Activated naive CD8-positive, alpha-beta T cell treated with anti-CD3 and anti-CD28 coated beads for 36 hours (primary cell): Measurements from ENCODE around the gene VAMP1. TPM values are rescaled to one million over a fixed set of nuclear protein-coding genes. Genes with fewer than 3 reads are reported as not detected.
A peak's percentile ranks its signal among the peaks of the same experiment; 100 is the strongest.

ENCODE experiments used
- DNase-seq: peaks from one replicate; pipeline ENCODE4 v3.0.0; 2021
- H3K27ac Mint-ChIP-seq: one replicate; pipeline ENCODE4 v1.8.0; 2022; ENCODE audit warnings: mild to moderate bottlenecking, moderate library complexity, mixed read lengths
- H3K27me3 Mint-ChIP-seq: one replicate; pipeline ENCODE4 v1.8.0; 2022; ENCODE audit warnings: mild to moderate bottlenecking, mixed read lengths
- H3K36me3 Mint-ChIP-seq: one replicate; pipeline ENCODE4 v1.8.0; 2021; ENCODE audit warnings: mild to moderate bottlenecking, mixed read lengths
- H3K4me1 Mint-ChIP-seq: one replicate; pipeline ENCODE4 v1.8.0; 2021; ENCODE audit warnings: mixed read lengths
- H3K4me3 Mint-ChIP-seq: one replicate; pipeline ENCODE4 v1.8.0; 2022; ENCODE audit warnings: mild to moderate bottlenecking, moderate library complexity, mixed read lengths
- H3K9me3 Mint-ChIP-seq: one replicate; pipeline ENCODE4 v1.8.0; 2022; ENCODE audit warnings: mixed read lengths
- total RNA-seq, 2 experiments: library from RNA; stranded (reverse); gene quantifications; one replicate each; pipeline ENCODE4 v1.2.3, GENCODE V29; 2021

The VAMP1 gene
- total RNA-seq, 2 experiments from 2014 or later = 34.8 to 35.7 TPM

DNA sequence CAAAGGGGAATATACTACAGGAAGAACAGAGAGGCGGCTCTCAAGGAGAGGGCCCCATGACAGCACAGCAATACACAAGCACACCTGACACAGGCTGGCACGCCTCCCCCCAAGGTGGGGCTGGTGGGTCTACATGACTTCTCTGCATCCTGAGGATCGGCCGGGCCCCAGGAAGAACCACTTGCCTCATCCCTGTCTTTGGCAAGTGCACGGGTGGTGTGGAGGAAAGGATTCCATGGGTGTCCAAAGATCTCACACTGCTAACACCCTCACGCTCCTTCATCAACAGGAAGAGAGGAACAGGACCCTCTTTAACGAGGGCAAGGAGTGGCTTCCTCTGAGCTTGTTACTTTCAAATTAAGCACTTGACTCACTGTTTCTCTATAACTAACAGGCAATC, 7.3 kb downstream of the VAMP1 start:
- peak overlapping the region; percentile 93 for H3K27ac Mint-ChIP-seq
- H3K9me3 Mint-ChIP-seq = peaks cover 5% of the 10 kb centered on the region
- peaks cover 95% of the 10 kb centered on the region for H3K36me3 Mint-ChIP-seq

DNA sequence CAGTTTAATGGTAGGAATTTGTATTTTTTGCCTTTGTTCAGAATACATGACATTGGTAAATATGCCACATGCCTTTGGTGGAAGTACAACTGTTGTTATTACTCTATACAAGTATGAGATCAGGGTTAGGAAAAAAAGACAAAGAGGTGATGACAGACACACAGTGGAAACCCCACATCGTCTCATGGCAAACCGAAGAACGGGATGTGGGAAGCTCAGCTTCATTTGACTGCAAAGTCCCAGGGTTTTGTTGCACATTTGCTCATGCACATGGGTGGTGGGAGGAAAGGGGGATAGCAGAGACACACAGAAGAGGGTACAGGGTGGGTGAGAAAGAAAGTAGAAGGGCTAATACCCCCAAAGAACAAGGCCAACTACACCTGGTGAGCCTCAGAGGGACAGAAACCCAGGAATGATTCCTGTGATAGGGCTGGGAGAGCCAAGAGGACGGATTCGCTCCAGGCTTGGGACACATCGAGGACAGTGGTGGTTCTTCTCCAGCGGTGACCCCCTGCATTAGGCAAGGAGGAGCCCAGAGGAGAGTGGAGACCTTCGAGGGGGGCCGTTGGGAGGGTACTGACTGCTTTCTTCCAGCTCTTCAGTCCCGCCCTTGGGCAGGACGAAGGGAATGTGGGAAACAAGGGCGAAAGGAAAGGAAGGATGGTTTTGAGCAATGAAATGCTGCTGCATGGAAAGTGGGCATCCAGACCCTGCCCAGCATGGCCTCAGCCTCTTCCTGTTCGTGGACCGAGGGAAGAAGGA, 8.1 kb downstream of the VAMP1 start:
- Mint-ChIP-seq H3K4me1 (peaks cover 84% of the 10 kb centered on the region), H3K27me3 (no peaks in the 10 kb centered on the region), H3K4me3 (peak overlapping the region; percentile 84), H3K36me3 (peaks cover 95% of the 10 kb centered on the region), H3K9me3 (peaks cover 5% of the 10 kb centered on the region), H3K27ac (peak overlapping the region; percentile 93)
- peak; percentile 63 for DNase-seq

More for the DNA sequence above, 7.3 kb downstream of the VAMP1 start:
- Mint-ChIP-seq H3K4me1 (peaks cover 88% of the 10 kb centered on the region), H3K4me3 (peak overlapping the region; percentile 84), H3K27me3 (no peaks in the 10 kb centered on the region)
- DNase-seq = peak; percentile 30

DNA sequence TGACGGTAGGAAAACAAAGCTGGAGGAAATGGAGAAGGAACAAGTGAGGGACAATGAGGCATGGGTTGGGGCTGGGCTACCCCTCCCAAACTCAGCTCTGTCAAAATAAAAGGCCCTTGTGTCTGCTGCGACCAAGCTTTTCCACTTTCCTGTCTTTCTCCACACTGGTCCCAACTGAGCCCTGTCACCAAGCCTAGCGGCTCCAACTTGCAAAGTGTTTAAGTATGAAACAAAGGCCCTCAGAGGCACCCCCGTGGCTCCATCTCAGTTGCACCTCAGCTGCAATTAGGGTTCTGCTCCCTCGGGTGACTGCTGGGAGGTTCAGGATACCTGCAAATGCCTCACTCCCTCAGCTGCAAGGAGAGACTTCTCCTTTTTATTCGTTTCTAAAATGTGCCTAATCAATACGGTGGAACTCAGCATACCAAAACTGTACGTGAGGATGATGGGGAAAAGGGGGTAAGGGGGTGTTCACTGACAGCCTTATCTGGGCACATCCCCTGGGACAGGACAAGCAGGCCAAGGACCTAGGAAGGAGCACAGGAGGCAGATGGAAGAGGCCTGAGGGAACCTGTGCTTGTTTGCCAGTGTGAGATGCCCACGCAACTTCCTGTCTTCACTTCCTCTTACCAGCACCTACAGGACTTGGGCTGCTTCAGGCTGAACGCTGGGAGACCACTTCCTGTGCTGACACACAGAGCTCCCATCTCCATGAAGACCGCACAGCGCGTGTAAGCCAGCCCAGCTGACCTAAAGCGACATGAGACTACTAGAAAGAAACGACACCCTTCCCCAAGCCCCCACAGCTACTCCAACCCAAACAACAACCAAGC, 8.9 kb downstream of the VAMP1 start:
- Mint-ChIP-seq H3K4me3 (peak overlapping the region; percentile 84), H3K4me1 (peaks cover 84% of the 10 kb centered on the region), H3K36me3 (peaks cover 95% of the 10 kb centered on the region), H3K27me3 (no peaks in the 10 kb centered on the region), H3K9me3 (no peaks in the 10 kb centered on the region), H3K27ac (peak overlapping the region; percentile 93)
- DNase-seq = peak; percentile 87

DNA sequence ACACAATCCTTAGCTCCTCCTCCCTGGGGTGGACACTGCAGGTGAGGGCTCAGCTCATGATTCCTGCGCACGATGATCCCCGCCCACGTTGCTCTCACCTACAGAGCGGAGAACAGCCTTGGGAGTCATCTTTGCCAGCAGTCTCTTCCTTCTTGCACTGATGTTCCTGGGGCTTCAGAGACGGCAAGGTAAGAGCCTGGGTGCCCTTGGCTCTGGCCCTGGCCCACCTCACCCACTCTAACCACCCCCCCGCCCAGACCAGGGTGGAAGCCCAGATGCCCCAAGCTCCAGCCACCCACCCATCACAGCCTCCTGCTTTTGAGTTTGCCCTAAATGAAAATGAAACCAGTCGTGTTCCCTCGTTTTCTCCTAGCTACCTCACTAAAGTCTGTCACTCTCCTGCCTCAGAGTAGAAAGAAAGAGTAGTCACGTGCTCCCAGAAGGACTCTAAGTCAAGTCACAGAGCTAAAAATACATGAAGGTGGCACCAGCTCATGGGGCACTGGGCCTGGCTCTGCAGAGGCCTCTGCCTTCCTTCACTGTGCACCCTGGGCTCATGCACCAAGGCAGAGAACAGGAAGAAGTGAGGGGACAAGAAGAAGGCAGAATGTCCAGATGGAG, 9.6 kb downstream of the VAMP1 start:
- peak overlapping the region; percentile 84 for H3K4me3 Mint-ChIP-seq
- H3K4me1 Mint-ChIP-seq = peaks cover 83% of the 10 kb centered on the region
- H3K36me3 Mint-ChIP-seq = peaks cover 95% of the 10 kb centered on the region
- peak; percentile 52 for DNase-seq
- H3K9me3 Mint-ChIP-seq = no peaks in the 10 kb centered on the region
- H3K27me3 Mint-ChIP-seq = no peaks in the 10 kb centered on the region
- peak overlapping the region; percentile 93 for H3K27ac Mint-ChIP-seq

DNA sequence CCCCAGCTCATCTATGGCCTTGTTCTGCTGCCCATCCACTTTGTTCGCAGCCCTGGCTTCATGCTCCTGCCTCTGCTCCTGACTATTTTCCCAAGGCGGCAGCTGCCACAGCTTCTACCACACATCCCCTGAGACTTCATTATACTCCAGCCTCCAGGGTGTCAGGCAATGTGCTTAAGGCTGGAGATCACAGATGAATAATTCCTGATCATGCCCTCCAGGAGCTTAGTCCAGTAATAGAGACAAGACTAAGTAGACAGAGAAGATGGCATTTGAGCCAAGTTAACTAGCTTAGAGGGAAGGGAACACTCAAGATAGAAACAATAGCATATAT, 11.5 kb downstream of the VAMP1 start:
- peak overlapping the region; percentile 53 for H3K4me3 Mint-ChIP-seq
- H3K27me3 Mint-ChIP-seq = no peaks in the 10 kb centered on the region
- no peak for DNase-seq
- H3K36me3 Mint-ChIP-seq = peaks cover 93% of the 10 kb centered on the region
- no peaks in the 10 kb centered on the region for H3K9me3 Mint-ChIP-seq
- H3K4me1 Mint-ChIP-seq = peaks cover 83% of the 10 kb centered on the region
- peak overlapping the region; percentile 85 for H3K27ac Mint-ChIP-seq

DNA sequence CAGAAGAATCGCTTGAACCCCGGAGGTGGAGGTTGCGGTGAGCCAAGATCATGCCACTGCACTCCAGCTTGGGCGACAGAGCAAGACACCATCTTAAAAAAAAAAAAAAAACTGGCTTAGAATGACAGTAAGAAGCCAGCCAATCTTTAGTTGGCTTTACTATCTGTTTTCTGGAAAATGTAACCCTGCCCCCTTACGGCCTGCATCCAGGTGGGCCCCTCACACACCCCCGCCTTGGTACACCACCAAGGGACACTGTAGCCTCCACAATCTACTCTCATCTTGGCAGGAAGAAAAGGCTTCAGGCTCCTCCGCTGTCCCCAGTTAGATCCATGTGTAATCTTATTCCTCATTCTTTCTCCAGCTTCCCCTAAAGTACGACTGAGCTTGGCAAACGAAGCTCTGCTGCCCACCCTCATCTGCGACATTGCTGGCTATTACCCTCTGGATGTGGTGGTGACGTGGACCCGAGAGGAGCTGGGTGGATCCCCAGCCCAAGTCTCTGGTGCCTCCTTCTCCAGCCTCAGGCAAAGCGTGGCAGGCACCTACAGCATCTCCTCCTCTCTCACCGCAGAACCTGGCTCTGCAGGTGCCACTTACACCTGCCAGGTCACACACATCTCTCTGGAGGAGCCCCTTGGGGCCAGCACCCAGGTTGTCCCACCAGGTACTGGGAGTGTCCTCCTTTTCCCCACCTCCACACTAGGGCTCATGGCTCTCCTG, 12.0 kb downstream of the VAMP1 start:
- Mint-ChIP-seq H3K36me3 (peaks cover 95% of the 10 kb centered on the region), H3K27ac (peak overlapping the region; percentile 85), H3K4me3 (peak overlapping the region; percentile 53), H3K9me3 (no peaks in the 10 kb centered on the region), H3K27me3 (no peaks in the 10 kb centered on the region), H3K4me1 (peaks cover 82% of the 10 kb centered on the region)
- no peak for DNase-seq

DNA sequence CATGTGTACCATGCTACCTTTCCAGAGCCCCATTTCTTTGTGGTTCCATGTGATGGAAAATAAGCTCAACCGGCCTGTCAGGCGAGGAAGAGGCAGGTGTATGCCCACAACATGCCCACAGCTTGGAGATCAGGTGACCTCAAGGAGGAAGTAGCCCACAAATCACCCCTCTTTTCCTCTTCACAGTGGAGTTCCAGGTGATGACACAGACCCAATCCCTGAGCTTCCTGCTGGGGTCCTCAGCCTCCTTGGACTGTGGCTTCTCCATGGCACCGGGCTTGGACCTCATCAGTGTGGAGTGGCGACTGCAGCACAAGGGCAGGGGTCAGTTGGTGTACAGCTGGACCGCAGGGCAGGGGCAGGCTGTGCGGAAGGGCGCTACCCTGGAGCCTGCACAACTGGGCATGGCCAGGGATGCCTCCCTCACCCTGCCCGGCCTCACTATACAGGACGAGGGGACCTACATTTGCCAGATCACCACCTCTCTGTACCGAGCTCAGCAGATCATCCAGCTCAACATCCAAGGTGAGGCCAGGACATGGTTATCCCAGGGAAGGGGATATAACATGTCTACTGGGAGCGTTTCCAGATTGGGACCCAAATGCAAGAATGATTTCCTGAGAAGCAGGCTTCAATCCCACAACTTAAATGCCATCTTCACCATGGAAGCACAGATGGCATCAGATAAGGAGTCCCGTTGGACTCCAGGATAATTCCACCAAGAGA, 13.1 kb downstream of the VAMP1 start:
- Mint-ChIP-seq H3K9me3 (no peaks in the 10 kb centered on the region), H3K4me1 (peaks cover 75% of the 10 kb centered on the region), H3K27me3 (no peaks in the 10 kb centered on the region), H3K27ac (peak overlapping the region; percentile 99), H3K36me3 (peaks cover 95% of the 10 kb centered on the region), H3K4me3 (peak overlapping the region; percentile 11)
- no peak for DNase-seq

DNA sequence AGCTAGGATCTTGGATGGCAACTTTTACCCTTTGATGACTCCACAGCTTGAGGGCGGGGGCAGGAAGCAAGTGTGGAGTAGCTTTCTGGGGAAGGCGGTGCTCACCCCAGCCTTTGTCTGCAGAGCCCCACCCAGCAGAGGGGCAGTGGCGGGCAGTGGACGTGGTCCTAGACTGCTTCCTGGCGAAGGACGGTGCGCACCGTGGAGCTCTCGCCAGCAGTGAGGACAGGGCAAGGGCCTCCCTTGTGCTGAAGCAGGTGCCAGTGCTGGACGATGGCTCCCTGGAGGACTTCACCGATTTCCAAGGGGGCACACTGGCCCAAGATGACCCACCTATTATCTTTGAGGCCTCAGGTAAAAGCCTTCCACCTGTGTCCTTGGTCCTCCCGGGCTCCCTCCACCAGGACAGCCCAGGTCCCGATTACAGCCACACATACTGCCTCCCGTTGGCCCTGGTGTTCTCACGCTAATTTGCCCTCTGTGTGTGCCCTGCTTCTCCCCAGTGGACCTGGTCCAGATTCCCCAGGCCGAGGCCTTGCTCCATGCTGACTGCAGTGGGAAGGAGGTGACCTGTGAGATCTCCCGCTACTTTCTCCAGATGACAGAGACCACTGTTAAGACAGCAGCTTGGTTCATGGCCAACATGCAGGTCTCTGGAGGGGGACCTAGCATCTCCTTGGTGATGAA, 17.4 kb downstream of the VAMP1 start:
- no peak for DNase-seq
- peaks cover 67% of the 10 kb centered on the region for H3K4me1 Mint-ChIP-seq
- H3K27me3 Mint-ChIP-seq = no peaks in the 10 kb centered on the region
- peak overlapping the region; percentile 96 for H3K4me3 Mint-ChIP-seq
- peak overlapping the region; percentile 99 for H3K27ac Mint-ChIP-seq
- H3K9me3 Mint-ChIP-seq = peaks cover 2% of the 10 kb centered on the region
- H3K36me3 Mint-ChIP-seq = peaks cover 89% of the 10 kb centered on the region

DNA sequence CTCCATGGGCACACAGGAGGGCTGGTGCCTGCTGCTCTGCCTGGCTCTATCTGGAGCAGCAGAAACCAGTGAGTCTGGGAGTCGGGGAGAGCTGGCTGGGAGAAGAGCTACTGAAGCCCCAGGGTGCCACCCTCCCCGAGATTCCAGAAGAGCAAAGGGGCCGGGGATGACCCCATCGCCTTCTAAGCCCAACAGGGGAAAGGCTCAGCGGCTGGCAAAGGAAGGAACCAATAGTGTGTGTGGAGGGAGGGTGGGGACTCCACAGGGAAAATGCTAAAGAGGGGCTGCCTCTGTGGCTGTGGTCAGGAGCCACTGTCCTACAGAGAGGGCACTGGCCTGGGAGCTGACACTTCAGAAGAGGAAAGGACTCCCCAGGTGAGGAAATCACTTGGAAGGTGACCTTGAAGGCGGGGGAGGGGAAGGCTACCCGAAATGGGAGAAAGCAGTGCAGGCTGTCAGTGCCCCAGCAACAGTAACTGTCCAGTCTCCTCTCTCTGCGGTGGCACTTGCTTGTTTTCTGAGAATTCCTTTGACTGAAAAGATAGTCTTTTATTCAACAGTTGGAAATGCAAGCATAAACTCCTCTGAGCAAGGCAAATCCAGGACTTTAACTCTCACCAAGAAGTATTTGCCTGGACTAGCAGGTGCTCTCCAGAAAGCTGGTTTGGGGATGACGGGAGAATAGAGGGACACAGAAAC, 18.1 kb downstream of the VAMP1 start:
- DNase-seq = no peak
- Mint-ChIP-seq H3K27ac (peak overlapping the region; percentile 99), H3K9me3 (peaks cover 2% of the 10 kb centered on the region), H3K4me3 (peak overlapping the region; percentile 96), H3K27me3 (no peaks in the 10 kb centered on the region), H3K4me1 (peaks cover 72% of the 10 kb centered on the region), H3K36me3 (peaks cover 89% of the 10 kb centered on the region)

DNA sequence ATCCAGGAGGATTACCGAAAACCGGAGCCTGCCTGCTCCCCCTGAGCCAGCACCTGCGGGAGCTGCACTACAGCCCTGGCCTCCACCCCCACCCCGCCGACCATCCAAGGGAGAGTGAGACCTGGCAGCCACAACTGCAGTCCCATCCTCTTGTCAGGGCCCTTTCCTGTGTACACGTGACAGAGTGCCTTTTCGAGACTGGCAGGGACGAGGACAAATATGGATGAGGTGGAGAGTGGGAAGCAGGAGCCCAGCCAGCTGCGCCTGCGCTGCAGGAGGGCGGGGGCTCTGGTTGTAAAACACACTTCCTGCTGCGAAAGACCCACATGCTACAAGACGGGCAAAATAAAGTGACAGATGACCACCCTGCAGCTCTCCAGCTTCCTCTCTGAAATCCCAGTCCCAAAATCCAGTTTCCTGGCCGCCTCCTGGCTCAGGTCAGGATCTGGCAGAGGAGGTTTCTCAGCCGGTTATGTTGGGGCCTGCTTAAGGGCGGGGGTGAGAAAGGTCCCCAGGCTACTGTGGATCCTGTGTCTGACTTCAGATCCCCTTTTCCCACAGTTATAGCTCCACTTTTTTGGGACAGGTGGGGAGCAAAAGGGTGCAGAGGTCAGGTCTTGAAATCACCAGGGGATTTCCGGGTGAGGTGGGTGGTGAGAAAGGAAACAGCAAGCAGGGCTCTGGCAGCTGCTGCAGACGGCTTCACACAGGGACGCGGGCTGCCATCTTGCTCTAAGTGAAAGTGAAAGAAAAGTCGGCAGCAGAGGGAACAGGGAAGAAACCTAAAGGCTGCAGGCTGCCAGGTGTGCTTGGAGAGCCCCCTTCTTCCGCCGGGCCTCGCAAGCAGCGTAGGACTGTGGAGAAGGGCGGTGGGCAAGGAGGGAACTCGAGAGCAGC, 18.9 kb downstream of the VAMP1 start, which contains the start of gene TAPBPL:
TAPBPL (plus strand) TSS at position 695 of the 897 bp plus-strand sequence. CDS start 207 bp downstream, outside the sequence.
- peak; percentile 85 for DNase-seq
- H3K27me3 Mint-ChIP-seq = no peaks in the 10 kb centered on the region
- peak within 1 kb of the TSS; percentile 96 for H3K4me3 Mint-ChIP-seq
- H3K4me1 Mint-ChIP-seq = peaks cover 70% of the 10 kb centered on the region
- peaks cover 89% of the 10 kb centered on the region for H3K36me3 Mint-ChIP-seq
- peak within 1 kb of the TSS; percentile 99 for H3K27ac Mint-ChIP-seq
- peaks cover 2% of the 10 kb centered on the region for H3K9me3 Mint-ChIP-seq

DNA sequence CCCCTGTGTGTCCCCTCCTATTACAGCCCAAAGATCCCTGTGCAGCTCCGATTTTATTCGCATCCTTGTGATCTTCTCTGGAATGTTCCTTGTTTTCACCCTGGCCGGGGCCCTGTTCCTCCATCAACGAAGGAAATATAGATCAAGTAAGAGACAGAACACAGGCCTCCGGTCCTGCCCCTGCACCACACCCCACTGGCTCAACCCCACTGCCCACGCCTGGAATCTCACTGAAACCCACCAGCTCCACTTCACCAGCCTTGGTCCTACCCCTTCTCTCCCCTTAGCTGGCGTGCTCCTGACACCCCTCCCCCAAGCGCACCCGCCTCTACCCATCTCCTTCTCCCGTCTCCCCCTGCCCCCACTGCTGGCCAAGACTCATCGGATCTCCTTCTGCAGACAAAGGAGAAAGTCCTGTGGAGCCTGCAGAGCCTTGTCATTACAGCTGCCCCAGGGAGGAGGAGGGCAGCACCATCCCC, 19.6 kb downstream of the VAMP1 start:
- Mint-ChIP-seq H3K4me1 (peaks cover 64% of the 10 kb centered on the region), H3K27me3 (no peaks in the 10 kb centered on the region), H3K36me3 (peaks cover 89% of the 10 kb centered on the region), H3K9me3 (peaks cover 2% of the 10 kb centered on the region), H3K27ac (peak overlapping the region; percentile 99), H3K4me3 (peak overlapping the region; percentile 96)
- no peak for DNase-seq

DNA sequence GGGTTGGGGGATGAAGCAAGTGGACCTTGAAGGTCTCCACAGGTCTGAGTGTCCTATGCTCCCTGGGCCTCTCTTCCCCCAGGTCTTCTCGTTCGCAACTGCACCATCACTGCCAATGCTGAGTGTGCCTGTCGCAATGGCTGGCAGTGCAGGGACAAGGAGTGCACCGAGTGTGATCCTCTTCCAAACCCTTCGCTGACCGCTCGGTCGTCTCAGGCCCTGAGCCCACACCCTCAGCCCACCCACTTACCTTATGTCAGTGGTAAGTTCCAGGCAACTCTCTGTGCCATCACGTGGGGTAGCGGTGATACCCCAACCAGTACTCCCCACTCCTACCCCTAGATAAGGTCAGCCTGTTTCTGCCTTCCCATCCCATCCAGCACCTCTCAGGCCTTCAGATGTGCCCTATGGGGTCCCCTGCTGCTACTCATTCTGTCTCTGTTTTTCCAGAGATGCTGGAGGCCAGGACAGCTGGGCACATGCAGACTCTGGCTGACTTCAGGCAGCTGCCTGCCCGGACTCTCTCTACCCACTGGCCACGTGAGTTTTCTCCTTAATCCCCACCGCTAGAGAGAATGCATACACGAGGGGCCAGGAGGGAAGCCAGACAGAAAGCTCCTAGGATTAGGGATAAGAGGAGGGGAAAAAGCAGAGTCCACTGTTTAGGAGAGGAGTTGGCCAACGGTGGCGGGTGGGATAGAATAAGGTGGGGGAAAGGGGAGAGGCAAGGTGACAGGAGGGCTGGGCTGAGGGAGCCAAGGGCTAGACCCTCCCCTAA, 20.2 kb downstream of the VAMP1 start:
- Mint-ChIP-seq H3K27ac (peak overlapping the region; percentile 99), H3K9me3 (peaks cover 2% of the 10 kb centered on the region), H3K27me3 (no peaks in the 10 kb centered on the region), H3K4me1 (peaks cover 61% of the 10 kb centered on the region), H3K4me3 (peak overlapping the region; percentile 96), H3K36me3 (peaks cover 93% of the 10 kb centered on the region)
- no peak for DNase-seq
